BE2C (cell line): ENCODE data around the gene ALOX12.

Source experiments
- DNase-seq: peaks from one replicate; pipeline ENCODE4 v3.0.0-alpha.2; 2020
- H3K27me3 ChIP-seq: fragments of 250-450 bp; sonication (Bioruptor Pico); 2 replicates; pipeline ENCODE4 v1.5.1; 2020; ENCODE audit warnings: mild to moderate bottlenecking
- H3K36me3 ChIP-seq: fragments of 250-450 bp; sonication (Bioruptor Pico); 2 replicates; pipeline ENCODE4 v1.5.1; 2020; ENCODE audit warnings: mild to moderate bottlenecking
- H3K4me1 ChIP-seq: fragments of 250-450 bp; sonication (Bioruptor Pico); 2 replicates; pipeline ENCODE4 v1.5.1; 2020
- H3K4me3 ChIP-seq: 2 replicates; pipeline ENCODE4 v1.5.1; 2011; ENCODE audit warnings: low read depth, low read length
- H3K9me3 ChIP-seq: fragments of 250-450 bp; sonication (Bioruptor Pico); 2 replicates; pipeline ENCODE4 v1.5.1; 2020
- TF ChIP-seq, protein P1 (sequence below): IDR thresholded peaks from 2 replicates; pipeline ENCODE4 v1.5.1; 2012; ENCODE audit warnings: mild to moderate bottlenecking, low read depth, low read length

ALOX12 gene

DNA sequence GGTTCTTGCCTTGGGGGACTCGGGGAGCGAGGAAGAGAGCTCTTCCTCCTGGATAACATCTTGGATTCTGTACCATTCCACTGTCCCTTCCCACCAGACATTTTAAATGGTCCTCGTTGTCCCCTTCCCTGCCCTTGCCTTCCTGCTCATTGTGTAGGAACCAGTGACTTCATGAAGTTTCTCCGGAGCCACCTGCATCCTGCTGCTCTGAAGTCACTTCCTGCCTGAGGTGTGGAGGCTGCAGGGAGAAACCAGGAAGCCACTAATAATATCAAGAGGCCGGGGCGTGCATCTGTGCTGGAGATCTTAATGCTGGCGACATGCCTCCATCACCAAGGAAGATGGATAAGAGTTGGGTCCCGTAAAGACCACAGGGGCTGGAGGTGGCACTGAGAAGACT lies 33.8 kb downstream of the ALOX12 start:
- Histone ChIP-seq H3K4me1 (no peaks in the 10 kb centered on the region), H3K9me3 (no peaks in the 10 kb centered on the region), H3K27me3 (no peaks in the 10 kb centered on the region), H3K4me3 (no peak overlapping the region), H3K36me3 (no peaks in the 10 kb centered on the region)
- TF ChIP-seq, protein P1, sequence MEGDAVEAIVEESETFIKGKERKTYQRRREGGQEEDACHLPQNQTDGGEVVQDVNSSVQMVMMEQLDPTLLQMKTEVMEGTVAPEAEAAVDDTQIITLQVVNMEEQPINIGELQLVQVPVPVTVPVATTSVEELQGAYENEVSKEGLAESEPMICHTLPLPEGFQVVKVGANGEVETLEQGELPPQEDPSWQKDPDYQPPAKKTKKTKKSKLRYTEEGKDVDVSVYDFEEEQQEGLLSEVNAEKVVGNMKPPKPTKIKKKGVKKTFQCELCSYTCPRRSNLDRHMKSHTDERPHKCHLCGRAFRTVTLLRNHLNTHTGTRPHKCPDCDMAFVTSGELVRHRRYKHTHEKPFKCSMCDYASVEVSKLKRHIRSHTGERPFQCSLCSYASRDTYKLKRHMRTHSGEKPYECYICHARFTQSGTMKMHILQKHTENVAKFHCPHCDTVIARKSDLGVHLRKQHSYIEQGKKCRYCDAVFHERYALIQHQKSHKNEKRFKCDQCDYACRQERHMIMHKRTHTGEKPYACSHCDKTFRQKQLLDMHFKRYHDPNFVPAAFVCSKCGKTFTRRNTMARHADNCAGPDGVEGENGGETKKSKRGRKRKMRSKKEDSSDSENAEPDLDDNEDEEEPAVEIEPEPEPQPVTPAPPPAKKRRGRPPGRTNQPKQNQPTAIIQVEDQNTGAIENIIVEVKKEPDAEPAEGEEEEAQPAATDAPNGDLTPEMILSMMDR = no peak
- DNase-seq = no peak

DNA sequence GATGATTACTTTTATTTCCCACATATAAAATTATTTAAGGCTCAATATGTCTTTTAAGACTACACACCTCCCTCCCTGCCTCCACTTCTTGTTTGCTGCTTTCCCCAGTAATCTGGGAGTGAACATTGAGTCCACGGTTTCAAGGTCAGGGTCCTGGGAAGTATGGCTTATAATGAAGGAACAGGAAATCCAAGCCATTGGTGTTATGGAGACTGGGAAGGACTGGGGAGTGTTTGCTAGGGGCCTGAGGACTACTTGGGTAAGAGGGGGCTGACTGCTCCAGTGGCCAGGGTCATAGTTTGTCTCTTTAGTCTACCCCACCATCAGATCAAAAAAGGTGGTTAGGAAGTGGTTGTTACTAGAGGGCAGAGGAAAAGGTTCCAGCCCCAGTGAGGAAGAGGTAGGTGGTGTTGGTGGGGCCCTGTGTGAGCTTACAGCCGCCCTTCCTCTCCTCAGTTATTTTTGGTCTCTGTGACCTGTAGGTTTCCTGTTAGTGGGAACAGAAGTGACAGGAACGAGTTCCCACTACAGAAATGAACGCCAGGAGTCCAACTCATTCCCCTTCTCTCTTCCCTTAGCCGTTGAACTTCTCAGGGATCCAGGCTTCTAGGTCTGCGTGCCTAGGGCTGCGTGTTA lies 39.2 kb downstream of the ALOX12 start:
- H3K4me3 ChIP-seq = peak overlapping the region; percentile 66
- no peaks in the 10 kb centered on the region for H3K9me3 ChIP-seq
- H3K36me3 ChIP-seq = no peaks in the 10 kb centered on the region
- TF ChIP-seq, protein P1 = no peak
- no peaks in the 10 kb centered on the region for H3K4me1 ChIP-seq
- no peak for DNase-seq
- H3K27me3 ChIP-seq = no peaks in the 10 kb centered on the region

DNA sequence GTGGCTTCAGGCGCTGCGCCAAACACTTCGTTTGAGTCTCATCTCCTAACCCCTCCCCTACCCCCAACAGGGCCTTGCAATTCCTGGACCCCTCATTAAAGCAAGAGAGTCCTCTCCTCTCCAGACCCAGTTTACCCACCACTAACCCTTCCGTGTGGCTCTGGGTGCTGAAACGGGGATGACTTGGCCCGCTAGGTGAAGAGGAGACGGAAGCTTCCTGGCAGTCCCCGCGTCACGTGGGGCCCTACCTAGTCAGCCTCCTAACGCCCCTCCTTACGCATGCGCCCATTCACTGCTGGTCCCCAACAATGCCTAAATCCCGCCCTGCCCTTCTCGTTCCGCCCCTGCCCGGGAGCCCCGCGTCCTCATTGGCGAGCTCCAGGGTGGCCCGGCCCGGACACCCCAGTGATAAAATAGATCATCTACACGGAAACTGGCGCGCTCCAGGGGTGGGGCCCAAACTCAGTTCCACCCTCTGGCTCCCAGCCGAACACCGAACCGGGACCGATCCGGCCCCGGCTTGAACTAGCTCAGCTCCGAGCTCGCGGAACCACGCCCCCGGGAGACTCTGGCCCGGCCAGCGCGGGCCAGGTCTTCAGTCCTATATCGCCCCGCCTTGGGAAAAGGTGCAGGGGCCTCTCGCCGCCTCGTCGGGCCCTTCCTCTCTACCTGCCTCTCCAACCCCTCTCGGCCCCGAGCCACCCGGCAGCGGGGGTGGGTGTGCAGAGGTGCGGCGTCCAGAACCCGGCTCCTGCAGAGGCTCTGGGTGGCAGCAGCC lies 39.9 kb downstream of the ALOX12 start, which contains the start of gene SLC16A13:
Gene SLC16A13, plus strand, starts transcription at position 425 of the 778 bp plus-strand sequence. CDS start 368 bp downstream, outside the sequence.
- Histone ChIP-seq H3K9me3 (no peaks in the 10 kb centered on the region), H3K4me3 (peak within 1 kb of the TSS; percentile 66), H3K36me3 (no peaks in the 10 kb centered on the region), H3K4me1 (no peaks in the 10 kb centered on the region), H3K27me3 (no peaks in the 10 kb centered on the region)
- DNase-seq = peak; percentile 86
- TF ChIP-seq, protein P1 = no peak

DNA sequence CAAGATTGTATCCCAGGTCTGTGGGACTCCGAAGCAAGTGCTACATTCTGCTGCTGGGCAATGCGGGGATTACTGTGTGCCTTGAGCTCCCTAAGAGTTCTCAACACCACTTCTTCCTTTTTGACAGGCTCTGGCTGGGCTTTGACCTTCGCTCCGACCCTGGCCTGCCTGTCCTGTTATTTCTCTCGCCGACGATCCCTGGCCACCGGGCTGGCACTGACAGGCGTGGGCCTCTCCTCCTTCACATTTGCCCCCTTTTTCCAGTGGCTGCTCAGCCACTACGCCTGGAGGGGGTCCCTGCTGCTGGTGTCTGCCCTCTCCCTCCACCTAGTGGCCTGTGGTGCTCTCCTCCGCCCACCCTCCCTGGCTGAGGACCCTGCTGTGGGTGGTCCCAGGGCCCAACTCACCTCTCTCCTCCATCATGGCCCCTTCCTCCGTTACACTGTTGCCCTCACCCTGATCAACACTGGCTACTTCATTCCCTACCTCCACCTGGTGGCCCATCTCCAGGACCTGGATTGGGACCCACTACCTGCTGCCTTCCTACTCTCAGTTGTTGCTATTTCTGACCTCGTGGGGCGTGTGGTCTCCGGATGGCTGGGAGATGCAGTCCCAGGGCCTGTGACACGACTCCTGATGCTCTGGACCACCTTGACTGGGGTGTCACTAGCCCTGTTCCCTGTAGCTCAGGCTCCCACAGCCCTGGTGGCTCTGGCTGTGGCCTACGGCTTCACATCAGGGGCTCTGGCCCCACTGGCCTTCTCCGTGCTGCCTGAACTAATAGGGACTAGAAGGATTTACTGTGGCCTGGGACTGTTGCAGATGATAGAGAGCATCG lies 42.4 kb downstream of the ALOX12 start:
- Histone ChIP-seq H3K36me3 (no peaks in the 10 kb centered on the region), H3K4me3 (no peak overlapping the region), H3K27me3 (peaks cover 13% of the 10 kb centered on the region), H3K9me3 (no peaks in the 10 kb centered on the region), H3K4me1 (no peaks in the 10 kb centered on the region)
- DNase-seq = no peak
- TF ChIP-seq, protein P1 = 0 out of 2 replicates have a peak, but pooled peaks have one; percentile 18

DNA sequence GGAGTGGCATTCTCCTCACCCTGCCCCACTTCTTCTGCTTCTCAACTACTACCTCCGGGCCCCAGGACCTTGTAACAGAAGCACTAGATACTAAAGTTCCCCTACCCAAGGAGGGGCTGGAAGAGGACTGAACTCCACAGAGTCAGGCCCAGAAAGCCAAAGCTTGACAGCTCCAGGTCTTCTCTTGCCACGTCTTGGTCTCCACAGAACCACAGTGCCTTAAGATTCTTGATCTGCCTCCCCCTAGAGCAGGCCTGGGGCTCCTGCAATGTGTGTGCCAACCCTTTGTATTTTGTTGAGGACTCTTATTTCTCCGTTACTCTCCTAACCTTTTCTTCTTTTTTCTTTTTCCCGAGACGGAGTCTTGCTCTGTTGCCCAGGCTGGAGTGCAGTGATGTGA lies 44.0 kb downstream of the ALOX12 start:
- TF ChIP-seq, protein P1 = no peak
- Histone ChIP-seq H3K9me3 (no peaks in the 10 kb centered on the region), H3K4me1 (no peaks in the 10 kb centered on the region), H3K4me3 (no peak overlapping the region), H3K36me3 (no peaks in the 10 kb centered on the region), H3K27me3 (peaks cover 25% of the 10 kb centered on the region)
- DNase-seq = no peak
